Umbilical cord (tissue), 2 donors: ENCODE measurements around the gene ANP32D. TPM values are rescaled to one million over a fixed set of nuclear protein-coding genes. Genes with fewer than 3 reads are reported as not detected.
"Not testable (repeated sequence)": the region's sequence is repeated elsewhere in the genome, so short reads cannot be mapped to it uniquely, and the experiment has no call there.

Experiments used
- DNase-seq: peaks from one replicate; pipeline ENCODE4 v3.0.0-alpha.2; 2015; ENCODE audit warnings: low spot score
- total RNA-seq: library from RNA; depleted of rRNA; stranded (reverse); fragments of >200 nt; gene quantifications from one replicate; pipeline ENCODE4 v1.2.3, GENCODE V29; 2014; ENCODE audit warnings: low replicate concordance; ENCODE audit not compliant: insufficient read depth

ANP32D gene
- total RNA-seq, result not detected

GRCh38 chr12:48472259-48472658 lies at the start of gene ANP32D:
Gene ANP32D (plus strand): TSS chr12:48472559. CDS start chr12:48472665, 106 bp downstream.
- no peak for DNase-seq

- no peak for DNase-seq
Measured at GRCh38 chr12:48423171-48423570, 49.2 kb upstream of the ANP32D start.

- no peak for DNase-seq
Measured at GRCh38 chr12:48424644-48425043, 47.7 kb upstream of the ANP32D start.

GRCh38 chr12:48434016-48434415 lies 38.3 kb upstream of the ANP32D start:
- DNase-seq, result not testable (repeated sequence)

- DNase-seq, result peak; percentile 81
Measured at GRCh38 chr12:48441069-48441468, 31.3 kb upstream of the ANP32D start.

GRCh38 chr12:48442179-48442847 lies 30.0 kb upstream of the ANP32D start:
- DNase-seq, result no peak

GRCh38 chr12:48445538-48445937 lies 26.8 kb upstream of the ANP32D start:
- no peak for DNase-seq

GRCh38 chr12:48446161-48446776 lies 26.1 kb upstream of the ANP32D start:
- DNase-seq, result no peak

- DNase-seq, result no peak
Measured at GRCh38 chr12:48447755-48448154, 24.6 kb upstream of the ANP32D start.

GRCh38 chr12:48451372-48451771 lies 21.0 kb upstream of the ANP32D start:
- peak; percentile 23 for DNase-seq

GRCh38 chr12:48452961-48453360 lies 19.4 kb upstream of the ANP32D start:
- DNase-seq, result not testable (repeated sequence)

GRCh38 chr12:48454667-48455066 lies 17.7 kb upstream of the ANP32D start:
- peak; percentile 80 for DNase-seq

- no peak for DNase-seq
Measured at GRCh38 chr12:48455116-48455515, 17.2 kb upstream of the ANP32D start.

- DNase-seq, result peak; percentile 30
Measured at GRCh38 chr12:48459259-48459658, 13.1 kb upstream of the ANP32D start.

GRCh38 chr12:48469027-48469426 lies 3.3 kb upstream of the ANP32D start:
- not testable (repeated sequence) for DNase-seq

GRCh38 chr12:48473061-48473460 lies 702 bp downstream of the ANP32D start:
- no peak for DNase-seq

- not testable (repeated sequence) for DNase-seq
Measured at GRCh38 chr12:48474497-48474896, 2.1 kb downstream of the ANP32D start.

GRCh38 chr12:48482198-48482597 lies 9.8 kb downstream of the ANP32D start, which contains the start of gene C12orf54:
Gene C12orf54 (plus strand): TSS chr12:48482498. CDS start chr12:48483297, 799 bp downstream.
- DNase-seq, result no peak

- no peak for DNase-seq
Measured at GRCh38 chr12:48482930-48483329, 10.6 kb downstream of the ANP32D start.

- no peak for DNase-seq
Measured at GRCh38 chr12:48486261-48486660, 13.9 kb downstream of the ANP32D start.

GRCh38 chr12:48486679-48487078 lies 14.3 kb downstream of the ANP32D start:
- peak; percentile 27 for DNase-seq

GRCh38 chr12:48489012-48489411 lies 16.7 kb downstream of the ANP32D start:
- DNase-seq, result peak; percentile 78

- not testable (repeated sequence) for DNase-seq
Measured at GRCh38 chr12:48489456-48489855, 17.1 kb downstream of the ANP32D start.
